Adrenal gland (tissue), 12 donors: Measurements from ENCODE around the gene CECR2. TPM values are rescaled to one million over a fixed set of nuclear protein-coding genes. Genes with fewer than 3 reads are reported as not detected.
"Not testable (repeated sequence)": the region's sequence is repeated elsewhere in the genome, so short reads cannot be mapped to it uniquely, and the experiment has no call there.

Experiments
- DNase-seq, 7 donors: peaks; one replicate each; pipeline ENCODE4 v3.0.0-alpha.2; 2019 to 2020
- H3K27ac ChIP-seq, 5 donors: fragments of 200-600 bp; sonication (generic) in 4 of 5; 1 replicate in 3 of 5; 2 replicates in 2 of 5; pipeline versions ENCODE4 v1.5.1 to v1.8.0; 2016 to 2020; ENCODE audit warnings: mild to moderate bottlenecking in 1 of 5
- H3K27me3 ChIP-seq: fragments of 200-600 bp; 2 replicates; pipeline ENCODE4 v1.8.0; 2021
- H3K36me3 ChIP-seq, 2 donors: fragments of 200-600 bp; replicated peaks in 1 of 2; 1 replicate in 1 of 2; 2 replicates in 1 of 2; pipeline versions ENCODE4 v1.5.1 to v1.8.0; 2018 to 2022
- H3K4me1 ChIP-seq, 2 donors: fragments of 200-600 bp; replicated peaks in 1 of 2; 1 replicate in 1 of 2; 2 replicates in 1 of 2; pipeline versions ENCODE4 v1.5.1 to v1.8.0; 2018 to 2021
- H3K4me3 ChIP-seq, 4 donors: fragments of 200-600 bp; sonication (generic) in 3 of 4; one replicate each; pipeline ENCODE4 v1.5.1; 2016 to 2018
- H3K9me3 ChIP-seq, 3 donors: fragments of 200-600 bp; sonication (generic) in 1 of 3; replicated peaks in 1 of 3; 1 replicate in 2 of 3; 2 replicates in 1 of 3; pipeline versions ENCODE4 v1.5.1 to v1.8.0; 2016 to 2021
- CTCF ChIP-seq, 6 experiments: fragments of 450-650 bp in 4 of 6; fragments of 200-600 bp in 2 of 6; sonication (generic) in 1 of 6; IDR thresholded peaks; 1 replicate in 5 of 6; 2 replicates in 1 of 6; pipeline versions ENCODE4 v1.5.1 to v1.8.0; 2016 to 2021; ENCODE audit warnings: antibody characterized with exemption in 6 of 6, mild to moderate bottlenecking in 2 of 6, moderate library complexity in 1 of 6
- POLR2A ChIP-seq, 2 donors: fragments of 450-650 bp; IDR thresholded peaks; one replicate each; pipeline ENCODE4 v1.6.1; 2017; ENCODE audit warnings: antibody characterized with exemption in 2 of 2, mild to moderate bottlenecking in 2 of 2, moderate library complexity in 1 of 2
- WGBS, 4 donors: extraction: QIAGEN DNeasy Blood & Tissue Kit in 2 of 4; methylation state at CpG; one replicate each; pipeline versions ENCODE4 v1.1.5 to v1.1.7; 2013 to 2017; 5-methylcytosine and 5-hydroxymethylcytosine counted together
- intact Hi-C, 2 donors: fragments of 100-400 bp; cut with DNase I; formaldehyde crosslinking; loops; one replicate each; pipeline versions ENCODE4 v1.14.1 to v1.15.0; 2022 to 2023
- polyA plus RNA-seq, 3 donors: library from polyadenylated mRNA; stranded (reverse); fragments of 200-250 nt in 2 of 3; fragments of 350-450 nt in 1 of 3; fragmentation: Illumina TruSeq in 1 of 3; extraction: RNeasy Lipid Tissue Mini Kit (QIAGEN cat#74804) in 1 of 3; gene quantifications; one replicate each; pipeline ENCODE4 v1.2.3, GENCODE V29; 2013 to 2014
- total RNA-seq, 9 donors: library from RNA; depleted of rRNA in 4 of 9; stranded (reverse); fragments of >200 nt in 4 of 9; fragments of 120-200 nt in 1 of 9; fragmentation: NEBNext Ultra II Directional in 1 of 9; extraction: Animal tissue kit (Norgen Biotek cat#: 25700) in 1 of 9; gene quantifications; one replicate each; pipeline versions ENCODE4 v1.1.0 to v1.2.4, GENCODE V29; 2013 to 2023
- donor health status: healthy with polysubstance abuse.
- donor health status: Bipolar disorder and iron deficiency.
- donor health status: DM: yes; HTN: yes; CAD: no.
- donor health status: DM: no; HTN: no; CAD: no.
- donor health status: DM: no; HTN: no; CAD: no.
- donor health status: DM: yes; HTN: yes; CAD: no.

The CECR2 gene
- total and polyA plus RNA-seq, 12 donors: 0.20 to 1.7 (median 0.67) TPM

GRCh38 chr22:17512960-17513359 lies 143.7 kb downstream of the CECR2 start:
- no peaks in the 10 kb centered on the region for H3K4me1 ChIP-seq
- H3K27me3 ChIP-seq: no peaks in the 10 kb centered on the region
- no peak overlapping the region for H3K27ac ChIP-seq
- intact Hi-C loops: loop anchor here in 1 of 2 donors (10.0 kb wide), 1 partner anchor 588 kb away; no protein-coding TSS in a partner anchor
- H3K36me3 ChIP-seq: no peaks in the 10 kb centered on the region
- TF ChIP-seq CTCF (IDR thresholded peaks at IDR 0.05) (no peak), POLR2A (IDR thresholded peaks at IDR 0.05) (no peak)
- WGBS, 4 donors: 75 to 90% (median 83%) methylated on average over 4 of the region's 4 CpGs
- no peak for DNase-seq
- H3K4me3 ChIP-seq: no peak overlapping the region
- H3K9me3 ChIP-seq: no peaks in the 10 kb centered on the region

GRCh38 chr22:17513612-17514011 lies 144.4 kb downstream of the CECR2 start:
- Histone ChIP-seq H3K36me3 (no peaks in the 10 kb centered on the region), H3K27ac (no peak overlapping the region), H3K9me3 (no peaks in the 10 kb centered on the region), H3K27me3 (no peaks in the 10 kb centered on the region), H3K4me1 (no peaks in the 10 kb centered on the region), H3K4me3 (no peak overlapping the region)
- 30 to 47% (median 36%) methylated on average over 2 of the region's 2 CpGs for WGBS, 4 donors
- no peak for TF ChIP-seq CTCF (IDR thresholded peaks at IDR 0.05)
- TF ChIP-seq POLR2A (IDR thresholded peaks at IDR 0.05): no peak
- no peak for DNase-seq
- intact Hi-C loops: loop anchor here in 1 of 2 donors (10.0 kb wide), 1 partner anchor 589 kb away; no protein-coding TSS in a partner anchor

- H3K4me1 ChIP-seq: no peaks in the 10 kb centered on the region
- DNase-seq: no peak
- no peaks in the 10 kb centered on the region for H3K27me3 ChIP-seq
- intact Hi-C loops: loop anchor here in 1 of 2 donors (10.0 kb wide), 1 partner anchor 589 kb away; no protein-coding TSS in a partner anchor
- H3K36me3 ChIP-seq: no peaks in the 10 kb centered on the region
- TF ChIP-seq POLR2A (IDR thresholded peaks at IDR 0.05): no peak
- TF ChIP-seq CTCF (IDR thresholded peaks at IDR 0.05): no peak
- H3K4me3 ChIP-seq: no peak overlapping the region
- no peaks in the 10 kb centered on the region for H3K9me3 ChIP-seq
- WGBS, 4 donors: 79 to 92% (median 86%) methylated on average over 7 of the region's 7 CpGs
- H3K27ac ChIP-seq: no peak overlapping the region
Measured at GRCh38 chr22:17514084-17514483, 144.8 kb downstream of the CECR2 start.

GRCh38 chr22:17518406-17518805 lies 149.1 kb downstream of the CECR2 start:
- DNase-seq: no peak
- Histone ChIP-seq H3K36me3 (no peaks in the 10 kb centered on the region), H3K27me3 (no peaks in the 10 kb centered on the region), H3K4me1 (no peaks in the 10 kb centered on the region), H3K27ac (no peak overlapping the region), H3K9me3 (no peaks in the 10 kb centered on the region), H3K4me3 (no peak overlapping the region)
- TF ChIP-seq CTCF (IDR thresholded peaks at IDR 0.05): no peak
- no peak for TF ChIP-seq POLR2A (IDR thresholded peaks at IDR 0.05)
- intact Hi-C loops: loop anchor here in 1 of 2 donors (10.0 kb wide), 1 partner anchor 594 kb away; no protein-coding TSS in a partner anchor
- 56 to 80% (median 69%) methylated on average over 3 of the region's 3 CpGs for WGBS, 4 donors

GRCh38 chr22:17521971-17522370 lies 152.7 kb downstream of the CECR2 start:
- H3K27me3 ChIP-seq, H3K9me3 ChIP-seq, H3K4me1 ChIP-seq, intact Hi-C loops, H3K36me3 ChIP-seq, DNase-seq, H3K27ac ChIP-seq, H3K4me3 ChIP-seq: not testable (repeated sequence)
- 86 to 100% (median 94%) methylated on average over 1 of the region's 1 CpG for WGBS, 4 donors
